Measurements from ENCODE around the gene WNT11. TPM values are rescaled to one million over a fixed set of nuclear protein-coding genes. Genes with fewer than 3 reads are reported as not detected.
A peak's percentile ranks its signal among the peaks of the same experiment; 100 is the strongest.

WNT11 gene
- total RNA-seq, 3 donors from 2014 or later = 0.26 TPM; not detected in 2

DNA sequence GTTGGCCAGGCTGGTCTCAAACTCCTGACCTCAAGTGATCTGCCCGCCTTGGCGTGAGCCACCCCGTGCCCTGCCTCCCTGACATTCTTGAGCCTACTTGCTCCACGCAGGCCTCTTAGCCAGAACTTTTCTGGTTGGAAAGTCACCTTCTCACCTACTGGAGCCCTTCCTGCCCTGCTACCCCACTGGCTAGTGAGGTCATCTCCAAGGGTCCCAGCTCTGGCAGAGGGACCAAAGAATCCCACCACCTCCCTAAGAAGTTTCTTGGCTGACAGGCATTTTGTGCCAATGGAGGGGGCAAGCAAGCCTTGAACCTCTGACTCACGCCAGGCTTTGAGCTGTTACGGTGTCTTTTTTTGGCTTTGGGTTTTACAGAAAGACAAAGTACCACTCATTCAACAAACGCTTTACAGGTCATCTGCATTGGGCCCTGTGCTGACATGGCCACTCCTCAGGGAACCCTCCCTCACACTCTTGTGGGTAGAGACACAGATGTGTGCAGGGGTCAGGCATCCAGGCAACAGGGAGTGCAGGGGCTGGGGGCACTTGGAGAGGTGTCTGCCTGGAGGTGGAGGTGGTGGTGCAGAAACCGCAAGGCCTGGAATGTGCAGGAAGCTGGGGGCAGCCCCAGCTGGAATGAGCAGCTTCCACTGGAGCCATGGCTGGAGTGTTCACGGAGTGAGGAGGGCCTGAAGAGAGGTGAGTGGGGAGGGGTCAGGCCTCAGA, 27.1 kb upstream of the WNT11 start:
- H3K36me3 Mint-ChIP-seq (ENCODE audit: insufficient read depth) = no peaks in the 10 kb centered on the region
- no peak for ATAC-seq
- H3K4me1 Mint-ChIP-seq (ENCODE audit: low read depth) = peaks cover 38% of the 10 kb centered on the region
- DNase-seq = no peak
- H3K27me3 Mint-ChIP-seq (ENCODE audit: low read depth) = peaks cover 1% of the 10 kb centered on the region
- H3K9me3 Mint-ChIP-seq = no peaks in the 10 kb centered on the region
- H3K4me3 Mint-ChIP-seq = peak overlapping the region; percentile 92

DNA sequence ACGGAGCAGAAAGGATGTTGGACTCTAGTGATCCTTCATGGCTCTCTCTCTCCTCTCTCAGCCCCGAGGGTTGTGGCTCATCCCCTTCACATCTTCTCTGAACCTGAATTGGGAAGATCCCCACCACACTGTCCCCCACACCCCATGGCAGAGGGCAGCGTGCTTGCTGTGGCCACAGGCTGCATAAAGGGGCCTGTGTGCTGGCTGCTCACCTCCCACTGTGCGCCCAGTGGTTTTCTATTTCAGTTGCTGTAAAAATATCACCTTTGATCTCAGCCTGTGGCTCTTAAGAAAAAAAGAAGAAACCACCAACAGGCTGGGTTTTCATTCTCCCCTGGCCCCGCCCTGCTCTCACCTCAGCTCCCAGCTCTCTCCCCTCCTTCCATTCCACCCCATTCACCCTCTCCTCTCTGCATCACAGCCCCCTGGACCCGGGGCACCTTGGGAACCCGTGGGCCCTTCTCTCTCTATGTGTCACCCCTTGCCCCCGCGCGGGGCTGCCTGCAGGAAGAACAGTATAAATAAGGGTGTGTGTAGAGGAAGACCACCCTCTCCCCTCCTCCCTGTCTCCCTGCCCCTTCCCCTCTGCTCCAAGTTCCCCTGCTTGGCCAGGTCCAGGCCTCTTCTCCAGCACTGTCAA, 25.8 kb upstream of the WNT11 start:
- peaks cover 1% of the 10 kb centered on the region for H3K27me3 Mint-ChIP-seq (ENCODE audit: low read depth)
- no peak for DNase-seq
- H3K4me3 Mint-ChIP-seq = peak overlapping the region; percentile 50
- ATAC-seq = peak in 1 of 2 donors; percentile 2
- no peaks in the 10 kb centered on the region for H3K36me3 Mint-ChIP-seq (ENCODE audit: insufficient read depth)
- H3K9me3 Mint-ChIP-seq = no peaks in the 10 kb centered on the region
- peaks cover 38% of the 10 kb centered on the region for H3K4me1 Mint-ChIP-seq (ENCODE audit: low read depth)

DNA sequence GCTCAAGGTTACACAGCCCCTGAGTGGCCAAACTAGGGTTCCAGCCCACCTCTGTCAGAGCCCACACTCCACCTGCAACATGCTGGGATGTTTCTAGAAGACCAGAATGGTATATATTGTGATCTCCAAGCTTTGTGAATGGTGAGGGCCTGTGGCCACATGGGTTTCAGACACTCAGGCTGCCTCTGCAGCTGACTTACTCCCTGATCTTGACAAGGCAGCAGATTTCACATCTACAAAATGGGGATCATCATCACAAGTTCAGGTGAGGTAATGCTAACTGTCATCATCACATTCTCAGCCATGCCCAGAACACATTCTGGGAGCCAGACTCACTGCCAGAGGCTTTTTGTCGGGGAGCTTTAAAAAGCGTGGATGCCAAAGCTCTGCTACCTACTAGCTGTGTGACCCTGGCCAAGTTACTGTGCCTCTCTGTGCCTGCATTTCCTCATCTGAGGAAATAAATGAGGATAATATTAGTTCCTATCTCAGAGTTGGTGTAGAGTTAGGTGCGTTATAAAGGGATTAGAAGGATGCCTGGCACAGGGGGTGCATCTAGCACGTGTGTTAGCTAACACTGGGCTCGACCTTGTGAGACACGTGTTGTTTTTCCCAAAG, 24.9 kb upstream of the WNT11 start:
- DNase-seq (no peak), ATAC-seq (no peak)
- H3K4me1 Mint-ChIP-seq (ENCODE audit: low read depth) = peaks cover 35% of the 10 kb centered on the region
- no peak overlapping the region for H3K4me3 Mint-ChIP-seq
- no peaks in the 10 kb centered on the region for H3K9me3 Mint-ChIP-seq
- H3K36me3 Mint-ChIP-seq (ENCODE audit: insufficient read depth) = no peaks in the 10 kb centered on the region
- H3K27me3 Mint-ChIP-seq (ENCODE audit: low read depth) = peaks cover 1% of the 10 kb centered on the region

DNA sequence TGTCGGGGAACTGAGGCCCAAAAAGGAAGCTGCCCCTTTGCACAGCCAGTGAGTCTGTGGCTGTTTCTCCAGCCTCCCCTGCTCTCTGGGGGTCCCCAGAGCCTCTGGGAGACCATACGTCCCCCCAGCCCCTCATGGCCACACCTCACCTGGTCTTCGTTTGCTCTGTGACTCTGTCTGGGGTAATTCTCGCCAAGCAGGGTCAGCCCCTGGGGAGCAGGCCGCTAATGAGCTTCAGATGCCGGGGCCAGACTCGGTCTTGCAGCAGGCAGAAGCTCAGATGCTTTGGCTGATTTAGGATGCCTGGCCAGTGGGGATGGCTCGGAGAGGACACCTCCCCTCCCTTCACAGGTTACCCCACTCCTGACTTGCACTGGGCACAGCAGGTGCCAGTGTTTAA, 24.1 kb upstream of the WNT11 start:
- no peaks in the 10 kb centered on the region for H3K36me3 Mint-ChIP-seq (ENCODE audit: insufficient read depth)
- H3K4me3 Mint-ChIP-seq = no peak overlapping the region
- H3K4me1 Mint-ChIP-seq (ENCODE audit: low read depth) = peaks cover 35% of the 10 kb centered on the region
- no peaks in the 10 kb centered on the region for H3K9me3 Mint-ChIP-seq
- DNase-seq (no peak), ATAC-seq (no peak)
- H3K27me3 Mint-ChIP-seq (ENCODE audit: low read depth) = no peaks in the 10 kb centered on the region

DNA sequence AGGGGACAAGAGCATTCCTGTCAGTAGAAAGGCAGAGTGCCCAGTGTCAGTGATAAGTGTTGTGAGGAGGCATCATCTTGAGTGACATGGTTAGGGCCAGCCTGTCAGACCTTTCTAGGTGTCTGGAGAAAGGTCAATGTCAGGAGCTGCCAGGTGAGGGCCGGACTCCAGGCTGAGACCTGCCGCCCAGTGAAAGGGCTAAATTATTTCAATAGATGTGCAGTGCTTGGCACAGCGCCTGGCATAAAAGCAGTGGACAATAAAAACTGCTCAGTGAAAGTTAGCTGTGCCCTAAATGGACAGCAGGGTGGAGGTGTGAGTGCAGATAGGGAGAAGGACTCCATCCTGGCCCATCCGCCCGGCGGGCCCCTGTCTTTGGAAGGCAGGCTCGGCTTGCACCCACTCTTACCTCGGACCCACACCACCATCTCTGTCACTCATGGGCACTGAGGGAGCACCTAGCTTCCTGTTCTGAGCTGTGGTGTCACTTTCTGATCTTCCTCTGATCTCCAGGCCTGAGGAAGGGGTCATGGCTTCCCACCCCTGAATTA, 23.5 kb upstream of the WNT11 start:
- no peaks in the 10 kb centered on the region for H3K9me3 Mint-ChIP-seq
- no peak for ATAC-seq
- H3K36me3 Mint-ChIP-seq (ENCODE audit: insufficient read depth) = no peaks in the 10 kb centered on the region
- no peak for DNase-seq
- peaks cover 32% of the 10 kb centered on the region for H3K4me1 Mint-ChIP-seq (ENCODE audit: low read depth)
- no peaks in the 10 kb centered on the region for H3K27me3 Mint-ChIP-seq (ENCODE audit: low read depth)
- no peak overlapping the region for H3K4me3 Mint-ChIP-seq

DNA sequence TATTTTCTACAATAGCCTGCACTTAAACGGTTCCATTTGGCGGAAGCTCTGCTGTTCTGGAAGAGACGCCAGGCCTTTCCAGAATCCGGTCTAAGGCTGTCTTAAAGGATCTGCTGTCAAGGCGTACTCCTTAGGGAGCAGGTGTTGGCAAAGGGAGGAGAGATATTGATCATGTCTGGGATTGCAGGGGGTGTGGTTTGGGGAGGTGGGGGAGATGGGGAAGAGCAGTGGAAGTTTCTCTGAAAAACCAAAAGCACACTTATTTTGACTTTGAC, 22.5 kb upstream of the WNT11 start:
- Mint-ChIP-seq H3K9me3 (no peaks in the 10 kb centered on the region), H3K4me3 (no peak overlapping the region), H3K36me3 (ENCODE audit: insufficient read depth) (no peaks in the 10 kb centered on the region), H3K27me3 (ENCODE audit: low read depth) (no peaks in the 10 kb centered on the region), H3K4me1 (ENCODE audit: low read depth) (peaks cover 26% of the 10 kb centered on the region)
- DNase-seq (no peak), ATAC-seq (no peak)

DNA sequence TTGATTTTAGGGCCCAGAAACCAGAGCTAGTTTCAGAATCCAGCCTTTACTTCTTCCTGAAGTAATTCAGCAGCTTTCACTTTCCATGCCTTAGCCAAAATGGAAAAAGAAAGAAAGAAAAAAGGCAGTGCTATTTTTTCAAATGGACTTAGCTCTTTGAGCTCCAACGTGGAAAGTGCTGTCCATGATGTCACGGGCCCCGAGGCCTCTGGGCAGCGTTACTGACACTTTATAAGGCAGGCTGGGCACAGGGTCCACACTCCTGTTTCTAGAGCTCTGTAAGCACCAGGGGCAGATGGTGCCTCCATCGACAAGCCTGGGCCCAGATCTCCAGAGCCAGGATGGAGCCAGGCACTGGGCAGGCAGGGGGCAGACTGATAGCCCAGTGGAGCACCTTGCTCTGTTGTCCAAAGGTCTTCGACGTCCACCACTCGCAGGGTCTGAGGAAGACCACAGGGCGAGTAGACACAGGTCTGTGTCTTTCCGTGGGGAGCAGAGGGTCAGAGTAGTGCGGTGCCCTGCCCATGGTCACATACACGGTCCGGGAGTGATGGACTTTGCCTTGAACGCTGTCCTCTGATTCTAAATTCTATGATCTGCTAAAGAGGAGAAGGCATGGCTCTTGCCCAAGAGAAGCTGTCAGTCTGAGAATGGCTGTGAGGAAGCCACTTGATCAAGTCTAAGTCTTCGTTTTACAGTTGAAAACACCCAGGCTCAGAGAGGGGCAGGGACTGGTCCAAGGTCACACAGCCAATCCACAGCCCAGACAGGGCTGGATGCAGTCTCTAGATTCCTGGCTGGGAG, 22.0 kb upstream of the WNT11 start:
- ATAC-seq = no peak
- DNase-seq = no peak
- H3K4me1 Mint-ChIP-seq (ENCODE audit: low read depth) = peaks cover 21% of the 10 kb centered on the region
- H3K36me3 Mint-ChIP-seq (ENCODE audit: insufficient read depth) = no peaks in the 10 kb centered on the region
- no peaks in the 10 kb centered on the region for H3K9me3 Mint-ChIP-seq
- no peak overlapping the region for H3K4me3 Mint-ChIP-seq
- no peaks in the 10 kb centered on the region for H3K27me3 Mint-ChIP-seq (ENCODE audit: low read depth)

DNA sequence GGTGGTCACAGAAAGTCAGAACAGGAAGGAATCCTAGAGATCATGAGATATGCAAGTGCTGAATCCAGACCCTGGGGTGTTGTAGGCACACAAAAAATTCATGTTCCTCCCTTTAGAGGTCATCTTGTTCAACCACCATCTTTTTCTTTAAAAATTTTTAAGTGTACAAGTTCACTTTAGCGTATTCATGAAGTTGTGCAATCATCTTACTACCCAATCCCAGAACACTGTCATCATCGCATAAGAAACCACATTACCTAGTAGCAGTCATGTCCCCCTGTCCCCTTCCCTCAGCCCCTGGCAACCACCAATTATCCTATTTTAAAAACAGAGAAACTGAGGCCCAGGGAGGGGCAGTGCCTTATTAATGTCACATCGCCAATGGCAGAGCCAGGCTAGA, 20.3 kb upstream of the WNT11 start:
- H3K9me3 Mint-ChIP-seq = no peaks in the 10 kb centered on the region
- ATAC-seq = no peak
- no peak overlapping the region for H3K4me3 Mint-ChIP-seq
- no peak for DNase-seq
- no peaks in the 10 kb centered on the region for H3K27me3 Mint-ChIP-seq (ENCODE audit: low read depth)
- H3K4me1 Mint-ChIP-seq (ENCODE audit: low read depth) = peaks cover 6% of the 10 kb centered on the region
- H3K36me3 Mint-ChIP-seq (ENCODE audit: insufficient read depth) = no peaks in the 10 kb centered on the region

DNA sequence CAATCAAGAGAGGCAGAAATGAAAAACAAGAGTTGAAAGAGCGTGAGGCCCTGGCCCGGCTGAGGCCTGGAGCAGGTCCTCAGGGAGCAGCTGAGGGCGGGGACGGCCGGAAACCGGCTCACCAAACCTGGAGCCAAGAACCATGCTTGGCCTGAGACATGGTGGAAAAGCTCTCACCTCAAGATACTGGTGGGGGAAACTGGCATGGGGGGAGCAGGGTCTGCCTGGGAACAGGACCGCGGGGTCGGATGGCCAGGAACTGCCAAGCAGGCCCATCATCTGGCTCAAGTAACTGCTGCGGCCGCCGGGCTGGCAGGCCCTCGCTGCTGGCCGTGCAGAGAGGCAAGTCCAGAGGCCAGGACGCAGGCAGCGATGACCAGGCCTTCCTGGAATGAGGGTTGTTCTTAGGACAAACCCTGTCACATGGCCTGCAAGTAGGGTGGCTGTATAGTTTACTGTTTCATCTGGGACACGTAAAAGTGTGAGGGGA, 18.9 kb upstream of the WNT11 start:
- Mint-ChIP-seq H3K27me3 (ENCODE audit: low read depth) (no peaks in the 10 kb centered on the region), H3K4me3 (no peak overlapping the region), H3K4me1 (ENCODE audit: low read depth) (no peaks in the 10 kb centered on the region), H3K36me3 (ENCODE audit: insufficient read depth) (no peaks in the 10 kb centered on the region), H3K9me3 (no peaks in the 10 kb centered on the region)
- no peak for ATAC-seq
- DNase-seq = no peak

DNA sequence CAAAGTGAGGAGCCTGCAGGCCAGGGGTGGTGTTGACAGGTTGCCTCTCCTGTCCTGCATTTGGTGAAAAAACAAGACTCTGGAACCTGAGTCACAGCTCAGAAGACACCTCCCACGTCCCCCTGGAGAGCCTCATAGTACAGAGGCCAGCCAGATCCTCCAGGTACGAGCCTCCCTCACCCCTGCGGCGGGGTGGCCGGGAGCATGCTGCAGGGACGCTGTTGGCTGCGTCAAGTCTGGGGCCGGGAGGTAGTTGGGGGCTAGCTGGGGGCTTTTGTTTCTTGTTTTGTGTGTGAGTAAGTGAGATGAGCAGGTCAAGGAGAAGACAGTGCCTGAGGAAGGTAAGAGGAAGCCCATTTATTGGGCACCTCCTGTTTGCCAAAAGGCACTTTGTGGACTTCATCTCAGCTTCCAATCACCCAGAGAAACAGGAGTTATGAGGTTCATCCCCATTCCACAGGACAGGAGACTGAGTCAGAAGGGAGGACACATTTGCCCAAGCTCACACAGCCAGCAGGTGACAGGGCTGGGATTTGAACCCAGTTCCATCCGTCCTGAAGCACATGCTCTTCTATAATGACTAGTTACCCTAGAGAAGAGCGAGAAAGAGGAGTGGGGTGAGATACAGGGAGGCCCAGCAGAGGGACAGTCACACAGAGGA, 18.3 kb upstream of the WNT11 start:
- H3K4me3 Mint-ChIP-seq = no peak overlapping the region
- DNase-seq = no peak
- H3K36me3 Mint-ChIP-seq (ENCODE audit: insufficient read depth) = no peaks in the 10 kb centered on the region
- no peak for ATAC-seq
- no peaks in the 10 kb centered on the region for H3K27me3 Mint-ChIP-seq (ENCODE audit: low read depth)
- no peaks in the 10 kb centered on the region for H3K4me1 Mint-ChIP-seq (ENCODE audit: low read depth)
- H3K9me3 Mint-ChIP-seq = no peaks in the 10 kb centered on the region

DNA sequence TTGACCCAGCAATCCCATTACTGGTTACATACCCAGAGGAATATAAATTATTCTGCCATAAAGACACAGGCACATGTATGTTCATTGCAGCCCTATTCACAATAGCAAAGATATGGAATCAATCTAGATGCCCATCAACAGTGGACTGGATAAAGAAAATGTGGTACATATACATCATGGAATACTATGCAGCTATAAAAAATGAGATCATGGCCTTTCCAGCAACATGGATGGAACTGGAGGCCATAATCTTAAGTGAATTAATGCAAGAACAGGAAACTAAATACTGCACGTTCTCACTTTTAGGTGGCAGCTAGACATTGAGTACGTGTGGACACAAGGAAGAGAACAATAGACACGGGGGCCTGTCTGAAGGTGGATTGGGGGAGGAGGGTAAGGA, 15.1 kb upstream of the WNT11 start:
- Mint-ChIP-seq H3K9me3 (no peaks in the 10 kb centered on the region), H3K4me1 (ENCODE audit: low read depth) (no peaks in the 10 kb centered on the region)

DNA sequence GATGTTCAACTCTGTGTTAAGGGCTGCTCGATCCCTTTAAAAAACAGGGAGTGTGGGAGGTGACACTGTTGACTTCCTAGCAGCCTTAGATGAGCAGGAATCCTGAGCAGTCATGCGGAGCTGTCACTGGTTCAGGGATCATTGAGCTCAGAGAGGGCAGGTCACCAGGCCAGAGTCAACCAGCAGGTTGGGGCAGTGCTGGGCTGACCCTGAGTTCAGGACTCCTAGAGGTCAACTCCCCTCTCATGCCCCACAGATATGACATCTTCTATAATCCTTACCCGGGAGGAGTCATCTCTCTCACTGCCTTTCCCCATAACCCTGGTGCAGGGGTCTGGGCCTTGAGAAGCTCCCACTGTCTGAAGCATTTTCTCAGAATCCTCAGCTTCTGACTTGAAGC, 12.9 kb upstream of the WNT11 start:
- Mint-ChIP-seq H3K4me1 (ENCODE audit: low read depth) (no peaks in the 10 kb centered on the region), H3K36me3 (ENCODE audit: insufficient read depth) (no peaks in the 10 kb centered on the region), H3K4me3 (no peak overlapping the region), H3K9me3 (no peaks in the 10 kb centered on the region), H3K27me3 (ENCODE audit: low read depth) (no peaks in the 10 kb centered on the region)
- no peak for DNase-seq
- no peak for ATAC-seq

More for the DNA sequence above, 15.1 kb upstream of the WNT11 start:
- Mint-ChIP-seq H3K27me3 (ENCODE audit: low read depth) (no peaks in the 10 kb centered on the region), H3K4me3 (no peak overlapping the region), H3K36me3 (ENCODE audit: insufficient read depth) (no peaks in the 10 kb centered on the region)
- no peak for ATAC-seq
- no peak for DNase-seq

DNA sequence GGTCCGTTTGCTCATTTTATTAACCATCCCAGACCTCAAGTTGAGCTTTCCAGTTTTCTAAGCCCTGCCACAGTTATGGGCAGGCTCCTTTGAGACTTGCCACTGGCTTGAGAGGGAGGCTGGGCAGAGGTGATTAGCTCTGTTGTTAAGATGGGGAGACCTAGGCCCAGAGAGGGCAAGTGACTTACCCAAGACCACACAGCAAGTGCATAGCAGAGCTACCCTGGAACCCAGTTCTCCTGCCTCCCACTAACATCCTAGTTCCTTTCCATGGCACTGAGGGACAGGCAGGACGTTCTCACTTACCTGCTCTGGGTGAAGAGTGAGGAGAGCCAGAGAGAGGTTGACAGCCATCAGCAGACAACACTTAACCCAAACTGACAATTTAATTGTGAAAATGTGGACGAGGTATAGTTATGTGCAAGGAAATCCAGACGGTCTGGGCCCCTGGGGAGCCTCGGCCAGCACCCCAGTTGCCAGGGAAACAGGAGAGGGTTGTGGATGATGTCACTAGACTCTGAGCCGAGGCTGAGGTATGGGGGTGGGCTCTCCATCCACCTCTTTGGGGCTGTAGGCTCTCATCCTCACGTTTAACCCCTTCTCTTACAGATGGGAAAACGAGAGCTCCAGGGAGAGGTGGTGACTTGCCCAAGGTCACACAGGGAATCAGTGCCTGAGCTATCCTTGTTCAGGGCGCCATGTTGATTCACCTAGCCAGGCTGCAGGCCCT, 12.3 kb upstream of the WNT11 start:
- DNase-seq (no peak), ATAC-seq (no peak)
- Mint-ChIP-seq H3K4me1 (ENCODE audit: low read depth) (no peaks in the 10 kb centered on the region), H3K4me3 (no peak overlapping the region), H3K9me3 (no peaks in the 10 kb centered on the region), H3K27me3 (ENCODE audit: low read depth) (no peaks in the 10 kb centered on the region), H3K36me3 (ENCODE audit: insufficient read depth) (no peaks in the 10 kb centered on the region)

All from activated T-cell treated with anti-CD3 and anti-CD28 coated beads, Interleukin-2, amount 50 U/mL, for 4 hours (primary cell).